Fibroblast of pulmonary artery (primary cell): ENCODE measurements around the gene ERC1.
A peak's percentile ranks its signal among the peaks of the same experiment; 100 is the strongest.

ENCODE experiments used
- DNase-seq: peaks from one replicate; pipeline ENCODE4 v3.0.0-alpha.2; 2010; ENCODE audit warnings: low read depth
- H3K4me3 ChIP-seq: replicated peaks from 2 replicates; pipeline ENCODE4 v1.5.1; 2011; ENCODE audit warnings: low read depth, mild to moderate bottlenecking, control low read depth, low read length, moderate library complexity
- TF ChIP-seq, protein P1 (sequence below): IDR thresholded peaks from 2 replicates; pipeline ENCODE4 v1.5.1; 2011; ENCODE audit warnings: mild to moderate bottlenecking, control low read depth, low read length, inconsistent platforms; ENCODE audit errors: missing control alignments

The ERC1 gene

DNA sequence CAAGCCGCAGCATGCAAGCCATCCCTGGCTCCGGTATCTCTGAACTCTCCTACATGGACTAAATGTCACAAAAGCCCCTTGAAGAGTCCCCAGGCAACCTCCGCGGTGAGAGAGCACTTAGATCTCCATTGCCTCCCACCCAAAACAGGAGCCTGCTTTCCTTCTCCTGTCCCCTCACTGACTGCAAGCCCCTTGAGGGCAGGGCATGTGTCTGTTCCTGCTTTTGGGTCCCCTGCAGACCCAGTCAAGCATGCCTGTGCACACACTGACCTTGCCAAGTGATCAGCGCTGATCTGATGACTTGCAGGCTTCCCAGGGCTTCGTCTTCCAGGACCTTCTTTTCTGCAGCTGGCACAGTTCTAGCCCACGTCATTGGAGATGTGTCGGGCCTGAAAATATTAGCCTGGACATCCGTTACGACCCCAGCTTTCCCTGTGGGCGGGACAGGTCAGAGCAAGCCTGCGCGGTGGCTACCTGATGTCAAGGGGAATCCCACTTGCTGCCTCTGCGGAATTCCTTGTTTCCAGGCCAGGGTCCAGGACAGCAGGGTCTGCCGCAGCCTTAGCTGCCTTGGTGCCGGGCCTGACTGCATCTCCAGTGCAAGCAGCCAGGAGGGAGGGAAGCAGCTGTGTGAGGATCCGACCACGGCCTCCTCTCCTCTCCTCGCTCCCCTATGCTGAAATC lies 510.8 kb downstream of the ERC1 start:
- no peak for DNase-seq
- H3K4me3 ChIP-seq, result no peak overlapping the region
- TF ChIP-seq, protein P1, sequence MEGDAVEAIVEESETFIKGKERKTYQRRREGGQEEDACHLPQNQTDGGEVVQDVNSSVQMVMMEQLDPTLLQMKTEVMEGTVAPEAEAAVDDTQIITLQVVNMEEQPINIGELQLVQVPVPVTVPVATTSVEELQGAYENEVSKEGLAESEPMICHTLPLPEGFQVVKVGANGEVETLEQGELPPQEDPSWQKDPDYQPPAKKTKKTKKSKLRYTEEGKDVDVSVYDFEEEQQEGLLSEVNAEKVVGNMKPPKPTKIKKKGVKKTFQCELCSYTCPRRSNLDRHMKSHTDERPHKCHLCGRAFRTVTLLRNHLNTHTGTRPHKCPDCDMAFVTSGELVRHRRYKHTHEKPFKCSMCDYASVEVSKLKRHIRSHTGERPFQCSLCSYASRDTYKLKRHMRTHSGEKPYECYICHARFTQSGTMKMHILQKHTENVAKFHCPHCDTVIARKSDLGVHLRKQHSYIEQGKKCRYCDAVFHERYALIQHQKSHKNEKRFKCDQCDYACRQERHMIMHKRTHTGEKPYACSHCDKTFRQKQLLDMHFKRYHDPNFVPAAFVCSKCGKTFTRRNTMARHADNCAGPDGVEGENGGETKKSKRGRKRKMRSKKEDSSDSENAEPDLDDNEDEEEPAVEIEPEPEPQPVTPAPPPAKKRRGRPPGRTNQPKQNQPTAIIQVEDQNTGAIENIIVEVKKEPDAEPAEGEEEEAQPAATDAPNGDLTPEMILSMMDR, result no peak

GRCh38 chr12:1502379-1502720 lies 511.3 kb downstream of the ERC1 start:
- TF ChIP-seq, protein P1, result no peak
- no peak overlapping the region for H3K4me3 ChIP-seq
- peak; percentile 46 for DNase-seq

DNA sequence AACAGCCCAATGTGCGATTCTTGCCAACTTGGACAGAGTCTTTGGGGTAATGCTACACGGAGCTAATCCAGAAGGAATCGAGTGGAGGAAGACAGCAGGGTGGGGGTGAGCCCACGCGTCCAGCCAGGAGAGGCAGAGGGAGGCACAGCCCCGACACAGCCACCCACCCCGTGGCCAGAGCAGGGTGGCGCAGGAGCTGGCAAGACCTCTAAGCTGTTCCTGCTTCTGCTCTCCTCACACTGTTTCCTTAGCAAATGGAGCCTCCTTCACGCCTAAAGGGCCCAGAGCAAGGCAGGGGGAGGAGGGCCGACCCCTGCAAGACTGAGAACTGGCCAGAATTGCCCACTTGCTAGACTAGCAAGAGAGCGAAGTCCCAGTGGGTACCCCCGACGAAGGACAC lies 511.8 kb downstream of the ERC1 start:
- H3K4me3 ChIP-seq, result no peak overlapping the region
- TF ChIP-seq, protein P1, result no peak
- DNase-seq, result no peak

- DNase-seq, result no peak
- TF ChIP-seq, protein P1, result no peak
- H3K4me3 ChIP-seq, result no peak overlapping the region
These were observed 512.3 kb downstream of the ERC1 start for GRCh38 chr12:1503281-1503711.

DNA sequence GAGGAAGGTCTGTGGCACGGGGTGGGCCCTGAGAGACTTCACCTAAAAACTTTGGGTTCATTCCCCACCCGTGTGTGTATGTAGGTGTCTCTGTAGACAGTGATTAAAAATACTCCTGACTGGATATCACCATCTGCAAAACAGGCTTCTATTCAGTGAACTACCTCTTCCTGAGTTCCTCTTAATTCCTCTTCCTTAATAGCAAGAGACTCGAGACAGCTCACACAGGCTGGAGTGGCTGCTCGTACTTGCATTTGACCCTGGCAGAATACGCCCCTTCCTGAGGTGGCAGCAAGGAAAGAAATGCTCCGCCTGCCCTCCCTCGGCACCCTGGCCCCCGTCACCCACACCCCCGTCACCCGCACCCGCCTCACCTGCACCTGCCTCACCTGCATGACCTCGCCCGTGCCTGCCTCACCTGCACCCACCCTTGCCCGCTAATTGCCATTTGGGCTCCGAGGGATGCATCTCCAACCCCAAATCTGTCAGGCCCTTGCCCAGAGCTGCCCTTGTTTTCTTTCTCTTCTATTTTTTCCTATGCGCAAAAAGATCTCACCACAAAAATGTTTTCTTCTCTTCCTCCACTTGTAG lies 513.4 kb downstream of the ERC1 start:
- DNase-seq, result no peak
- TF ChIP-seq, protein P1, result no peak
- no peak overlapping the region for H3K4me3 ChIP-seq

DNA sequence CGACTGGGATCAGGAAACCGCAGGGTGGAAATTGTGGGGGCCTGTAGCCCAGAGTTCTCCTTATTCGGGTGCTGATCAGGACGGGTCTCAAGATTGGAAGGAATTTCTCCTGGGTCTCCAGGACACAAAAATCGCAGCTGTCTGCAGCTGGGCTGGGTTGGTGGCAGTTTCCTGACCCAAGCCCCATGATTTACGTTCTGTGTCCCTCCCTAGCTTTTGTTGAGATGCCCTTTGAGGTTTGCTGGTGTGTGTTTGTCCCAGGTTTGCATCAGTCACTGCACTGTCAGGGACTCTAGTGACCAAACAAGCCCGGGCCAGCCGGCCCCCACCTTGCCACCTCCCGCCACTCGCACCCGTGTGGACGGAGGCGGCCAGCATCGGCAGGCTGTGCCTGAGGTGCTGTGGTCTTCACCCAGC lies 513.9 kb downstream of the ERC1 start:
- no peak overlapping the region for H3K4me3 ChIP-seq
- TF ChIP-seq, protein P1, result no peak
- no peak for DNase-seq

- TF ChIP-seq, protein P1, result no peak
- DNase-seq, result no peak
- no peak overlapping the region for H3K4me3 ChIP-seq
These were observed 514.6 kb downstream of the ERC1 start for GRCh38 chr12:1505576-1505975.
